K562 (cell line): ENCODE data around the gene KCNQ5. TPM values are rescaled to one million over a fixed set of nuclear protein-coding genes. Genes with fewer than 3 reads are reported as not detected.

Source experiments
- ATAC-seq: fragments of 200-7000 bp; cut with Tn5 transposase; 3 replicates; pipeline ENCODE4 v1.9.1; 2020; ENCODE audit warnings: moderate library complexity
- BruUV-seq: library from RNA; stranded (reverse); fragments of 400-500 nt; replicated peaks from 2 replicates; lab custom pipeline; 2021; lab: Mats Ljungman, UMichigan
- CTCF ChIA-PET: fragments of 300-600 bp; formaldehyde crosslinking; extraction: SDS; loops from one replicate; lab custom pipeline; 2021; ENCODE audit warnings: low intra/inter-chr PET ratio; lab: Yijun Ruan, JAX
- POLR2A ChIA-PET: fragments of 300-600, 350-650 bp; sonication (Branson Sonifier 250); formaldehyde crosslinking; extraction: SDS; loops from one replicate; lab custom pipeline; 2021; ENCODE audit warnings: antibody characterized with exemption, inconsistent platforms; lab: Yijun Ruan, JAX
- DNase-seq, 4 experiments: peaks; one replicate each; pipeline versions ENCODE4 v3.0.0 to v3.0.0-alpha.2; 2011 to 2018; ENCODE audit warnings: low spot score in 3 of 4, mixed read lengths in 3 of 4; ENCODE audit errors: extremely low read depth in 1 of 4
- FAIRE-seq: peaks from 2 replicates; lab custom pipeline; 2011; peaks lifted over from hg19 to GRCh38; lab: Jason Lieb, UNC
- H2AFZ ChIP-seq: 2 replicates; pipeline ENCODE4 v1.6.0; 2011; ENCODE audit warnings: low read depth, low read length, control low read depth, inconsistent platforms
- H3K27ac ChIP-seq: fragments of 200-600 bp; 3 replicates; pipeline ENCODE4 v1.8.0; 2011; ENCODE audit warnings: low read depth, mild to moderate bottlenecking, control low read depth, inconsistent platforms, low read length, moderate library complexity, mixed read lengths; ENCODE audit errors: extremely low read depth
- H3K27me3 ChIP-seq, 2 experiments: fragments of 300-600 bp in 1 of 2; 2 replicates in 1 of 2; 3 replicates in 1 of 2; pipeline versions ENCODE4 v1.6.0 to v1.8.0; 2011; ENCODE audit warnings: inconsistent platforms in 2 of 2, low read length in 2 of 2, mild to moderate bottlenecking in 1 of 2, mixed read lengths in 1 of 2, moderate library complexity in 1 of 2; ENCODE audit not compliant: control insufficient read depth in 2 of 2, insufficient read depth in 2 of 2
- H3K36me3 ChIP-seq: fragments of 300-600 bp; 3 replicates; pipeline ENCODE4 v1.8.0; 2011; ENCODE audit warnings: mild to moderate bottlenecking, low read length, inconsistent platforms; ENCODE audit not compliant: control insufficient read depth, insufficient read depth
- H3K4me1 ChIP-seq, 2 experiments: fragments of 200-600 bp in 1 of 2; replicated peaks in 1 of 2; 2 replicates in 1 of 2; 3 replicates in 1 of 2; pipeline versions ENCODE4 v1.5.1 to v1.8.0; 2011; ENCODE audit warnings: inconsistent platforms in 2 of 2, low read length in 2 of 2, mild to moderate bottlenecking in 1 of 2, mixed read lengths in 1 of 2, moderate library complexity in 1 of 2; ENCODE audit not compliant: control insufficient read depth in 2 of 2, insufficient read depth in 2 of 2
- H3K4me2 ChIP-seq: 2 replicates; pipeline ENCODE4 v1.6.1; 2011; ENCODE audit warnings: low read length, control low read depth, inconsistent platforms, mixed read lengths; ENCODE audit not compliant: insufficient read depth
- H3K4me3 ChIP-seq: fragments of 200-600 bp; sonication (generic), shearing (Covaris generic); 2 replicates; pipeline ENCODE4 v1.5.1; 2016; ENCODE audit warnings: control low read depth, inconsistent platforms
- H3K79me2 ChIP-seq: fragments of 200-600 bp; 3 replicates; pipeline ENCODE4 v1.8.0; 2011; ENCODE audit warnings: low read length, inconsistent platforms; ENCODE audit not compliant: control insufficient read depth, insufficient read depth
- H3K9ac ChIP-seq, 2 experiments: 2 replicates each; pipeline versions ENCODE4 v1.6.0 to v1.6.1; 2011; ENCODE audit warnings: low read depth in 2 of 2, low read length in 2 of 2, control low read depth in 1 of 2, inconsistent platforms in 1 of 2, mild to moderate bottlenecking in 1 of 2, mixed read lengths in 1 of 2; ENCODE audit not compliant: insufficient read depth in 1 of 2
- H3K9me1 ChIP-seq: one replicate; pipeline ENCODE4 v1.6.0; 2011; ENCODE audit warnings: inconsistent platforms, mild to moderate bottlenecking, low read length, moderate library complexity; ENCODE audit not compliant: control insufficient read depth, insufficient read depth
- H3K9me3 ChIP-seq: replicated peaks from 2 replicates; pipeline ENCODE4 v1.5.1; 2011; ENCODE audit warnings: low read depth, low read length, inconsistent platforms; ENCODE audit not compliant: control insufficient read depth, insufficient read depth
- H4K20me1 ChIP-seq: replicated peaks from 2 replicates; pipeline ENCODE4 v1.6.1; 2011; ENCODE audit warnings: low read length, inconsistent platforms, mixed read lengths; ENCODE audit not compliant: control insufficient read depth, insufficient read depth
- PHF20 ChIP-seq: fragments of 450-650 bp; IDR thresholded peaks from 2 replicates; pipeline ENCODE4 v1.6.1; 2018; ENCODE audit not compliant: partially characterized antibody
- RAD21 ChIP-seq, 2 experiments: fragments of 250-450 bp in 1 of 2; fragments of 450-650 bp in 1 of 2; sonication (Bioruptor Pico) in 1 of 2; formaldehyde crosslinking in 1 of 2; IDR thresholded peaks in 1 of 2; conservative IDR thresholded peaks in 1 of 2; 2 replicates each; pipeline versions ENCODE4 v1.4.0 to v1.8.0; 2020 to 2022; ENCODE audit warnings: mild to moderate bottlenecking in 2 of 2, moderate library complexity in 1 of 2
- SREBF2 ChIP-seq: sonication (generic); formaldehyde crosslinking; IDR thresholded peaks from 2 replicates; pipeline ENCODE4 v1.4.0; 2020; ENCODE audit warnings: mild to moderate bottlenecking, missing genetic modification reagents
- ZNF699 ChIP-seq: fragments of 250-450 bp; sonication (Bioruptor Pico); IDR thresholded peaks from 2 replicates; pipeline ENCODE4 v1.8.0; 2021; ENCODE audit warnings: mild to moderate bottlenecking, moderate library complexity; ENCODE audit not compliant: insufficient replicate concordance
- WGBS: fragments of 100-300 bp; shearing (Covaris generic); methylation state at CpG from one replicate; pipeline ENCODE4 v1.1.6; 2016; ENCODE audit warnings: low coverage, mixed read lengths; ENCODE audit not compliant: insufficient coverage; ENCODE audit errors: missing lambda C conversion rate; 5-methylcytosine and 5-hydroxymethylcytosine counted together
- in situ Hi-C: fragments of 300-500 bp; cut with MboI; formaldehyde crosslinking; loops from 4 replicates; pipeline ENCODE4 v1.15.0; 2018; ENCODE audit warnings: inconsistent platforms, mixed read lengths
- intact Hi-C: fragments of 100-400 bp; cut with micrococcal nuclease; formaldehyde crosslinking; loops from 2 replicates; pipeline ENCODE4 v1.14.2; 2022
- polyA plus RNA-seq, 8 experiments: library from polyadenylated mRNA; depleted of rRNA in 4 of 8; stranded (reverse) in 5 of 8; unstranded in 3 of 8; fragments of >200 nt; fragmentation: Nextera tagmentation in 2 of 8; fragmentation: Illumina TruSeq in 1 of 8; extraction: Ambion mirVana in 2 of 8; extraction: Trizol in 1 of 8; gene quantifications; 2 replicates each; pipeline versions ENCODE4 v1.2.1 to v1.2.3, GENCODE V29; 2011 to 2014; ENCODE audit warnings: inconsistent platforms in 1 of 8, missing spikeins in 1 of 8
- total RNA-seq, 7 experiments: library from RNA; depleted of rRNA in 6 of 7; stranded (reverse); fragments of >200 nt in 6 of 7; fragmentation: Illumina TruSeq in 2 of 7; extraction: Trizol in 2 of 7; gene quantifications; 2 replicates each; pipeline versions ENCODE4 v1.2.1 to v1.2.3, GENCODE V29; 2011 to 2021; ENCODE audit warnings: low replicate concordance in 1 of 7
- TF ChIP-seq, protein P1 (sequence below): fragments of 250-450 bp; sonication (Bioruptor Pico); IDR thresholded peaks from 2 replicates; pipeline ENCODE4 v1.8.0; 2021; ENCODE audit warnings: mild to moderate bottlenecking, moderate library complexity

The KCNQ5 gene
- total and polyA plus RNA-seq, 9 of the 15 experiments (the other 6 are each of a cell fraction or from before 2014, with no cell fraction given), result 0.31 to 5.9 (median 2.6) TPM

- TF ChIP-seq SREBF2, result no peak
- TF ChIP-seq ZNF699 (CRISPR knock-in tag), result no peak
- TF ChIP-seq, protein P1, sequence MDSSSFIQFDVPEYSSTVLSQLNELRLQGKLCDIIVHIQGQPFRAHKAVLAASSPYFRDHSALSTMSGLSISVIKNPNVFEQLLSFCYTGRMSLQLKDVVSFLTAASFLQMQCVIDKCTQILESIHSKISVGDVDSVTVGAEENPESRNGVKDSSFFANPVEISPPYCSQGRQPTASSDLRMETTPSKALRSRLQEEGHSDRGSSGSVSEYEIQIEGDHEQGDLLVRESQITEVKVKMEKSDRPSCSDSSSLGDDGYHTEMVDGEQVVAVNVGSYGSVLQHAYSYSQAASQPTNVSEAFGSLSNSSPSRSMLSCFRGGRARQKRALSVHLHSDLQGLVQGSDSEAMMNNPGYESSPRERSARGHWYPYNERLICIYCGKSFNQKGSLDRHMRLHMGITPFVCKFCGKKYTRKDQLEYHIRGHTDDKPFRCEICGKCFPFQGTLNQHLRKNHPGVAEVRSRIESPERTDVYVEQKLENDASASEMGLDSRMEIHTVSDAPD, result no peak
- no peak for TF ChIP-seq RAD21 (CRISPR knock-in tag; conservative IDR thresholded peaks at IDR 0.05 in 1 of 2, IDR thresholded peaks at IDR 0.05 in 1 of 2)
Observed at GRCh38 chr6:72849346-72849745, 227.5 kb downstream of the KCNQ5 start (continued).

DNA sequence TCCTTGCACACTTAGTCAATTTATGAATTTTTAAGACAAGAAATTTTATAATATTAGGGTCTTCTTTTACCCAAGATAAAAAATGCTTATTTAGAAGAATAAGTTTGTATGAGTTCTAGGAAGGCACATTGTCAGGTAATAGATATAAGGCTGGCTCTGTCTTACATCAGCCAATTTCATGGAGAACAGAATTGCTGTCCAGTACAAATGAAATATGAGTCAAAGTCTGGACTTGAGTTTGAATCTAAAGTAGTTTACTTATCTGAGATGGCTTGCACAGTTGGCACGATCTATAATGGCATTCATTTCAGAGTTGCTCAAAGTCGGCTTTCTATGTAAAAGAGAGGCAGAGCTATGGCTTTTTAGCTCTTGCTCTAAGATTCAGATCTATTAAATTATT is 228.2 kb downstream of the KCNQ5 start:
- intact Hi-C loops, result no loop called here
- FAIRE-seq, result no peak
- no peaks in the 10 kb centered on the region for H3K9me1 ChIP-seq
- no peaks in the 10 kb centered on the region for H3K36me3 ChIP-seq
- no TSS peak for BruUV-seq
- no peaks in the 10 kb centered on the region for H3K79me2 ChIP-seq
- H3K4me3 ChIP-seq, result no peak overlapping the region
- H3K4me2 ChIP-seq, result no peak overlapping the region
- TF ChIP-seq PHF20, result no peak
- in situ Hi-C loops, result no loop called here
- CTCF ChIA-PET, result no interaction called here
- no peak overlapping the region for H3K27ac ChIP-seq
- no peak for DNase-seq
- H3K9me3 ChIP-seq, result no peaks in the 10 kb centered on the region
- ATAC-seq, result no peak
- POLR2A ChIA-PET, result no interaction called here
- H4K20me1 ChIP-seq, result no peaks in the 10 kb centered on the region
- no peaks in the 10 kb centered on the region for H3K4me1 ChIP-seq
- no peaks in the 10 kb centered on the region for H3K27me3 ChIP-seq
- no peak overlapping the region for H3K9ac ChIP-seq
- 7% methylated on average over 2 of the region's 2 CpGs for WGBS
- H2AFZ ChIP-seq, result no peak overlapping the region
